HL-60 (cell line): ENCODE data around the gene RAB5B.
"Not testable (repeated sequence)": the region's sequence is repeated elsewhere in the genome, so short reads cannot be mapped to it uniquely, and the experiment has no call there.

Experiments
- DNase-seq, 2 experiments: peaks; one replicate each; pipeline ENCODE4 v3.0.0-alpha.2; 2010 to 2020; ENCODE audit warnings: low read depth in 1 of 2, low spot score in 1 of 2
- H3K27ac ChIP-seq: fragments of 250-450 bp; sonication (Bioruptor Pico); replicated peaks from 2 replicates; pipeline ENCODE4 v1.5.1; 2020; ENCODE audit warnings: mild to moderate bottlenecking, moderate library complexity
- H3K27me3 ChIP-seq: fragments of 250-450 bp; sonication (Bioruptor Pico); 2 replicates; pipeline ENCODE4 v1.5.1; 2021; ENCODE audit warnings: mild to moderate bottlenecking, moderate library complexity; ENCODE audit not compliant: insufficient read depth, poor library complexity, severe bottlenecking
- H3K4me3 ChIP-seq: replicated peaks from 2 replicates; pipeline ENCODE4 v1.5.1; 2011; ENCODE audit warnings: mild to moderate bottlenecking, control low read depth, low read length; ENCODE audit not compliant: insufficient read depth
- GABPA ChIP-seq: IDR thresholded peaks from 2 replicates; pipeline ENCODE4 v1.6.1; 2012; ENCODE audit warnings: low read depth
- POLR2AphosphoS5 ChIP-seq: IDR thresholded peaks from 2 replicates; pipeline ENCODE4 v1.6.1; 2012; ENCODE audit warnings: low read depth
- SPI1 ChIP-seq: IDR thresholded peaks from 2 replicates; pipeline ENCODE4 v1.6.1; 2012; ENCODE audit warnings: low read depth, mild to moderate bottlenecking, borderline replicate concordance
- TF ChIP-seq, protein P1 (sequence below): IDR thresholded peaks from one replicate; pipeline ENCODE4 v1.5.1; 2011; ENCODE audit warnings: low read length, control low read depth, inconsistent platforms; ENCODE audit not compliant: insufficient read depth
- TF ChIP-seq, protein P2 (sequence below): IDR thresholded peaks from 2 replicates; pipeline ENCODE4 v1.6.1; 2012; ENCODE audit warnings: low read depth; ENCODE audit not compliant: insufficient replicate concordance

RAB5B gene

DNA sequence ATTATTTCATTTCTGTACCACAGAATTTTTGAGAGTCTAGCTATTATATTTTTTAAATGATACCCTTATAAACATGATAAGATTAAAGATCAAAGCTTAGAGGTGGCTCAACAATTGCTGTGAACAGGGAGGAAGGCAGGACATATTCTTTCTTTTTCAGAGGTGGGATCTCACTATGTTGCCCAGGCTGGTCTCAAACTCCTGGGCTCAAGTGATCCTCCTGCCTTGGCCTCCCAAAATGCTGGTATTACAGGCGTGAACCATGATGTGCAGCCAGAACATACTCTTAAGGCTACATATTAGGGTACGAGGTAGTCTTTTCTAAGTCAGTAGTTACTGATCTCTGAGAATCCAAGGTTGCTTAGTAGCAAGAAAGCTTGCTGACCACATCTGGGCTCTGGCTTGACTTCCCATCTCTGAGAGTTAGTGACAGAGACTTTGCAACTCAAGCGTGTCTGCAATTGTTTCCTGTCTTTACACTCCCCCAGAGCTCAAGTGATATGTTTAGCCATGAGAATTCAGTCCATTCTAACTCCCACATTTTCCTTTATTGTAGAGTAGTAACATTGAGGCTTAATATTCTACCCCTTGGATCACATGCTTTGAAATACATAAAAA is 8.6 kb downstream of the RAB5B start:
- peak overlapping the region; percentile 67 for H3K27ac ChIP-seq
- H3K27me3 ChIP-seq, result no peaks in the 10 kb centered on the region
- TF ChIP-seq, protein P1, sequence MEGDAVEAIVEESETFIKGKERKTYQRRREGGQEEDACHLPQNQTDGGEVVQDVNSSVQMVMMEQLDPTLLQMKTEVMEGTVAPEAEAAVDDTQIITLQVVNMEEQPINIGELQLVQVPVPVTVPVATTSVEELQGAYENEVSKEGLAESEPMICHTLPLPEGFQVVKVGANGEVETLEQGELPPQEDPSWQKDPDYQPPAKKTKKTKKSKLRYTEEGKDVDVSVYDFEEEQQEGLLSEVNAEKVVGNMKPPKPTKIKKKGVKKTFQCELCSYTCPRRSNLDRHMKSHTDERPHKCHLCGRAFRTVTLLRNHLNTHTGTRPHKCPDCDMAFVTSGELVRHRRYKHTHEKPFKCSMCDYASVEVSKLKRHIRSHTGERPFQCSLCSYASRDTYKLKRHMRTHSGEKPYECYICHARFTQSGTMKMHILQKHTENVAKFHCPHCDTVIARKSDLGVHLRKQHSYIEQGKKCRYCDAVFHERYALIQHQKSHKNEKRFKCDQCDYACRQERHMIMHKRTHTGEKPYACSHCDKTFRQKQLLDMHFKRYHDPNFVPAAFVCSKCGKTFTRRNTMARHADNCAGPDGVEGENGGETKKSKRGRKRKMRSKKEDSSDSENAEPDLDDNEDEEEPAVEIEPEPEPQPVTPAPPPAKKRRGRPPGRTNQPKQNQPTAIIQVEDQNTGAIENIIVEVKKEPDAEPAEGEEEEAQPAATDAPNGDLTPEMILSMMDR, result no peak
- TF ChIP-seq POLR2AphosphoS5, result no peak
- peak; percentile 56; the same call in 1 of the 2 replicates for TF ChIP-seq SPI1
- TF ChIP-seq GABPA, result no peak
- peak in 1 of 2 experiments; percentile 84 for DNase-seq
- no peak overlapping the region for H3K4me3 ChIP-seq

DNA sequence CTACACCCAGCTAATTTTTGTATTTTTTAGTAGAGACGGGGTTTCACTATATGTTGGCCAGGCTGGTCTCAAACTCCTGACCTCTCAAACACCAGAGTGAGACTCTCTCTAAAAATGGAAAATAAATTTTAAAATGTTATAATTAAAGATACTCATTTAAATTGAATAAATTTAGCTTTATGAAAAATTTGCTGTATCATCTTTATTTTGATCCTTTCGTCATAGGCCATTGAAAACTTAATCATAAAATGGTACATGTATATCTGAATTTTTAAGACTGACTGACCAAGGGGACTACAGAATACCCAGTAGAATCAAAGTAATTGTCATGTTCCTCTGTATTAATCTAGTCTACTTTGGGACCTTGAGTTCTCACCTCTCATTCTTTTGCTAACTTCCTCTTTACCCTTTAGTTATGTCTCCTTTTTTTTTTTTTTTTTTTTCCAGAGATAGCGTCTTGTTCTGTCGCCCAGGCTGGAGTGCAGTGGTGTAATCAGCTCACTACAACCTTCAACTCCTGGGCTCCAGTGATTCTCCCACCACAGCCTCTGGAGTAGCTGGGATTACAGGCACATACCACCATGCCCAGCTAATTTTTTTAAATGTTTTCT is 9.5 kb downstream of the RAB5B start:
- peak overlapping the region; percentile 67 for H3K27ac ChIP-seq
- TF ChIP-seq, protein P1, result no peak
- TF ChIP-seq, protein P2, sequence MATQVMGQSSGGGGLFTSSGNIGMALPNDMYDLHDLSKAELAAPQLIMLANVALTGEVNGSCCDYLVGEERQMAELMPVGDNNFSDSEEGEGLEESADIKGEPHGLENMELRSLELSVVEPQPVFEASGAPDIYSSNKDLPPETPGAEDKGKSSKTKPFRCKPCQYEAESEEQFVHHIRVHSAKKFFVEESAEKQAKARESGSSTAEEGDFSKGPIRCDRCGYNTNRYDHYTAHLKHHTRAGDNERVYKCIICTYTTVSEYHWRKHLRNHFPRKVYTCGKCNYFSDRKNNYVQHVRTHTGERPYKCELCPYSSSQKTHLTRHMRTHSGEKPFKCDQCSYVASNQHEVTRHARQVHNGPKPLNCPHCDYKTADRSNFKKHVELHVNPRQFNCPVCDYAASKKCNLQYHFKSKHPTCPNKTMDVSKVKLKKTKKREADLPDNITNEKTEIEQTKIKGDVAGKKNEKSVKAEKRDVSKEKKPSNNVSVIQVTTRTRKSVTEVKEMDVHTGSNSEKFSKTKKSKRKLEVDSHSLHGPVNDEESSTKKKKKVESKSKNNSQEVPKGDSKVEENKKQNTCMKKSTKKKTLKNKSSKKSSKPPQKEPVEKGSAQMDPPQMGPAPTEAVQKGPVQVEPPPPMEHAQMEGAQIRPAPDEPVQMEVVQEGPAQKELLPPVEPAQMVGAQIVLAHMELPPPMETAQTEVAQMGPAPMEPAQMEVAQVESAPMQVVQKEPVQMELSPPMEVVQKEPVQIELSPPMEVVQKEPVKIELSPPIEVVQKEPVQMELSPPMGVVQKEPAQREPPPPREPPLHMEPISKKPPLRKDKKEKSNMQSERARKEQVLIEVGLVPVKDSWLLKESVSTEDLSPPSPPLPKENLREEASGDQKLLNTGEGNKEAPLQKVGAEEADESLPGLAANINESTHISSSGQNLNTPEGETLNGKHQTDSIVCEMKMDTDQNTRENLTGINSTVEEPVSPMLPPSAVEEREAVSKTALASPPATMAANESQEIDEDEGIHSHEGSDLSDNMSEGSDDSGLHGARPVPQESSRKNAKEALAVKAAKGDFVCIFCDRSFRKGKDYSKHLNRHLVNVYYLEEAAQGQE, result no peak
- no peak for TF ChIP-seq POLR2AphosphoS5
- no peak for TF ChIP-seq GABPA
- no peak overlapping the region for H3K4me3 ChIP-seq
- H3K27me3 ChIP-seq, result no peaks in the 10 kb centered on the region
- DNase-seq, result peak; percentile 50 to 52

DNA sequence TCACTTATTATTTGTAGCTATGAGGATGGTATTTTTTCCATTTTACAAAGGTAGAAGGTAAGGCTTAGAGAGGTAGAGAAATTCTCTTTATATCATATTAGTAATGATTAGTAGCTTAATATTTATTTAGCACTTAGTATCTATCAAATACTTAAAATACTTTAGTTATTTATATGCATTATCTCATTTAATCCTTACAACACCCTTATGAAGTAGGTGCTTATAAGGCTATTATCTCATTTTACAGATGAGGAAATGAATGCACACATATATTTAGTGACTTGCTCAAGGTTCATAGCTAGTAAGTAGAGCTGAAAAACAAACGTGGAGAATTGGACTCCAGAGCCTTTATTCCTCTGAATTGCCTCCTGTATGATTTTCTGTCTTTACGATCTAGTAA is 11.0 kb downstream of the RAB5B start:
- TF ChIP-seq, protein P1, result no peak
- TF ChIP-seq POLR2AphosphoS5 (no peak), SPI1 (no peak), GABPA (no peak)
- TF ChIP-seq, protein P2, result no peak
- no peak for DNase-seq
- H3K27me3 ChIP-seq, result no peaks in the 10 kb centered on the region
- H3K4me3 ChIP-seq, result no peak overlapping the region
- peak overlapping the region; percentile 5 for H3K27ac ChIP-seq

DNA sequence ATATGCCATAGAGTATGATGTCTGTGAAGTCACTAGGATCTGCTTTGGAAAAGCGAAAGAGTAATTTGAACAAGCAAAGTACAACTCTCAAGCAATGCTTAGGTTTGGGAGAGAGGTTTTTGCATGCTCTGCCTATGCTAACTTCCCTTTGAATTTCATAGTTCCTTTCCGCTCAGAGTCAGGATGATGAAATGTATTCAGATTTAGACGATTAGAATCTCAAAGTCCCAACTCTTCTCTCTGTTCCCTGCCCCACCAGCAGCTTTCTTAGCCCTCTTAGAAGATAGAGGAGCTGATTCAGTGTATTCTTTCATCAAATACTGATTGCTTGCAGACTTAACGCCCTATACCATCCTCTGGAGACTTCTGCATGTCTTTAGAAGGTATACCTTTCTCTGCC is 11.5 kb downstream of the RAB5B start:
- no peak overlapping the region for H3K4me3 ChIP-seq
- peak in 1 of 2 experiments; percentile 33 for DNase-seq
- peak overlapping the region; percentile 5 for H3K27ac ChIP-seq
- H3K27me3 ChIP-seq, result no peaks in the 10 kb centered on the region
- TF ChIP-seq, protein P1, result no peak
- TF ChIP-seq POLR2AphosphoS5, result no peak
- TF ChIP-seq GABPA, result no peak
- TF ChIP-seq SPI1, result no peak; the same call in 1 of the 2 replicates
- TF ChIP-seq, protein P2, result no peak

DNA sequence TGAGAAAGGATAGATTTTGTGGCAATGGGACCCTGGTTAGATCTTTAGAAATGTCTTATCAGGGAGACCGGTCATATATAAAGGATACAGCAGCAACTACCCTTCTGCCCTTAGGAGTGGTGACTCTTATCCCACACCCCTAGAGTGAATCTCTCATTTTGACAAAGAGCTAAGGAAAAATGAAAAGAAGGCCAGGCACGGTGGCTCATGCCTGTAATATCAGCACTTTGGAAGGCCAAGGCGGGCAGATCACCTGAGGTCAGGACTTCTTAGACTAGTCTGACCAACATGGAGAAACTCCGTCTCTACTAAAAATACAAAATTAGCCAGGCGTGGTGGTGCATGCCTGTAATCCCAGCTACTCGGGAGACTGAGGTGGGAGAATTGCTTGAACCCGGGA is 12.1 kb downstream of the RAB5B start:
- H3K27me3 ChIP-seq, H3K27ac ChIP-seq, H3K4me3 ChIP-seq, DNase-seq: not testable (repeated sequence)
